ENCODE results near the gene UNCX. TPM values are rescaled to one million over a fixed set of nuclear protein-coding genes. Genes with fewer than 3 reads are reported as not detected.

Gene UNCX
- total RNA-seq, 2 experiments from 2014 or later = not detected

DNA sequence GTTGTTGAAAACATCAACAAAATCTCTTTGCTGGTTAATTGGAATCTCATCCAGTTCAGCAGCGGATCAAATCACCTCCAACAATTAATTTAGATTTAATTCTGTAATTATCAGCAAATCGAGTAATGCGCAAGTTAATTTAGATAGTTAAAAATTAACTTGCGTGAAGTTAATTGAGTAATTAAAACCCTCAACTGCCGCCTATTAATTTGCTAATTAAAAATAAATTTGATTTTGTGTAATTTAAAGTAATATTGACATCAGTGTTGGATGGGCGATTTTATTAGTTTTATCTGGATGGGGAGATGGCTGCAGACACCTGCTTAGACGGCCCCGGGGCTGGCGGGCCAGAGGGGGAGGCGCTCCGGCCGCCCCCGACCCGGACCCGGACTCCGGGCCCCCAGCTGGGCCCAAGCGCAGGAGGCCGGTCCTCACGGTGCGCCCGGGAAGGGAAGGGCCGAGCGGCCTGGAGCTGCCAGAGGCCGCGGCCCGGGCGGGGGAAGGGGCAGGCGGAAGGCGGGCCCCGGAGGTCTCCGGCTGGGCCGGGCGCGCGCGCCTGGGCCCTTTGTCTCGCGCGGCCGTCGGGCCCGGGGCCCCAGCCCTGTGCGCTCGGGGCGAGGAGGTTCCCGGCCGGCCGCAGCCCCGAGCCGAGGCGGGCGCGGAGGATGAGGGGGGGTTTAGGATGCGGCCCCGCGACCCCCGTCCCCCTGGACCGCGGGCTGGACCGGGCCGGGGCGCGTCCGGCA lies 3.3 kb upstream of the UNCX start:
- Histone ChIP-seq H3K4me2 (ENCODE audit: low read length) (no peak overlapping the region), H3K9me3 (ENCODE audit: low read length) (no peaks in the 10 kb centered on the region), H3K9me2 (ENCODE audit: insufficient read depth, low read length) (no peaks in the 10 kb centered on the region), H3K27ac (ENCODE audit: low read depth, low read length, poor library complexity, severe bottlenecking) (no peak overlapping the region), H2AFZ (ENCODE audit: low read length) (no peak overlapping the region), H3K4me3 (ENCODE audit: low read depth, low read length, poor library complexity, severe bottlenecking) (no peak overlapping the region), H3K36me3 (ENCODE audit: insufficient read depth, low read length) (no peaks in the 10 kb centered on the region), H3K4me1 (ENCODE audit: insufficient read depth, low read length, poor library complexity, severe bottlenecking) (no peaks in the 10 kb centered on the region), H3K79me2 (ENCODE audit: insufficient read depth, low read depth, low read length) (no peaks in the 10 kb centered on the region), H4K20me1 (ENCODE audit: insufficient read depth, low read length) (no peaks in the 10 kb centered on the region)
- CTCF ChIA-PET (ENCODE audit: unreplicated experiment) = no interaction called here
- intact Hi-C loops (cut with micrococcal nuclease; ENCODE audit: unreplicated experiment) = no loop called here
- POLR2A ChIA-PET = no interaction called here
- TF ChIP-seq EZH2phosphoT487 (IDR thresholded peaks at IDR 0.05; ENCODE audit: borderline replicate concordance, low read depth, low read length) = no peak
- BruUV-seq (replicated peaks) = no TSS peak
- no peak for DNase-seq (ENCODE audit: low spot score)

DNA sequence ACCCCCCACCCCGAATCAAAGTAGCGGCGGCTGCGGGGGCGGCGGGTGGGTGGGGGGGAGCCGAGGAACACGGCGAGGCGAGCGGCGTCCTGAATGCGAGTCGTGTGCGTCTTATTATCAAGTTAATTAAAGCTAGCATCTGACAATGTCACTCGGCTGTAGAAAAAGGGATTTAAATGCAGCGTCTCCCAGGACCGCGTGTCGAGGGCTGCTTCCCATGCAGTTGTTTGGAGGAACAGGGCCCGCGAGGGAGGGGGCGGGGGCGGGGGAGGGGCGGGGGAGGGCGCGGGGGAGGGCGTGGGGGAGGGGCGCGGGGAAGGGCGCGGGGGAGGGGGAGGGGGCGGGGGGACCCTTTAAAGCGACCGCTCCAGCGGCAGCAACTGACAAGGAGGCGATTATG lies 2.7 kb upstream of the UNCX start:
- H3K9me2 ChIP-seq (ENCODE audit: insufficient read depth, low read length) = no peaks in the 10 kb centered on the region
- BruUV-seq (replicated peaks) = no TSS peak
- no peak overlapping the region for H3K27ac ChIP-seq (ENCODE audit: low read depth, low read length, poor library complexity, severe bottlenecking)
- no peak for DNase-seq (ENCODE audit: low spot score)
- no peaks in the 10 kb centered on the region for H3K4me1 ChIP-seq (ENCODE audit: insufficient read depth, low read length, poor library complexity, severe bottlenecking)
- no peaks in the 10 kb centered on the region for H4K20me1 ChIP-seq (ENCODE audit: insufficient read depth, low read length)
- no peaks in the 10 kb centered on the region for H3K79me2 ChIP-seq (ENCODE audit: insufficient read depth, low read depth, low read length)
- POLR2A ChIA-PET = no interaction called here
- CTCF ChIA-PET (ENCODE audit: unreplicated experiment) = no interaction called here
- H3K9me3 ChIP-seq (ENCODE audit: low read length) = no peaks in the 10 kb centered on the region
- no peak overlapping the region for H3K4me2 ChIP-seq (ENCODE audit: low read length)
- no peak for TF ChIP-seq EZH2phosphoT487 (IDR thresholded peaks at IDR 0.05; ENCODE audit: borderline replicate concordance, low read depth, low read length)
- TF ChIP-seq, protein P1, sequence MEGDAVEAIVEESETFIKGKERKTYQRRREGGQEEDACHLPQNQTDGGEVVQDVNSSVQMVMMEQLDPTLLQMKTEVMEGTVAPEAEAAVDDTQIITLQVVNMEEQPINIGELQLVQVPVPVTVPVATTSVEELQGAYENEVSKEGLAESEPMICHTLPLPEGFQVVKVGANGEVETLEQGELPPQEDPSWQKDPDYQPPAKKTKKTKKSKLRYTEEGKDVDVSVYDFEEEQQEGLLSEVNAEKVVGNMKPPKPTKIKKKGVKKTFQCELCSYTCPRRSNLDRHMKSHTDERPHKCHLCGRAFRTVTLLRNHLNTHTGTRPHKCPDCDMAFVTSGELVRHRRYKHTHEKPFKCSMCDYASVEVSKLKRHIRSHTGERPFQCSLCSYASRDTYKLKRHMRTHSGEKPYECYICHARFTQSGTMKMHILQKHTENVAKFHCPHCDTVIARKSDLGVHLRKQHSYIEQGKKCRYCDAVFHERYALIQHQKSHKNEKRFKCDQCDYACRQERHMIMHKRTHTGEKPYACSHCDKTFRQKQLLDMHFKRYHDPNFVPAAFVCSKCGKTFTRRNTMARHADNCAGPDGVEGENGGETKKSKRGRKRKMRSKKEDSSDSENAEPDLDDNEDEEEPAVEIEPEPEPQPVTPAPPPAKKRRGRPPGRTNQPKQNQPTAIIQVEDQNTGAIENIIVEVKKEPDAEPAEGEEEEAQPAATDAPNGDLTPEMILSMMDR (conservative IDR thresholded peaks at IDR 0.05; ENCODE audit: low read length) = no peak
- no peak overlapping the region for H2AFZ ChIP-seq (ENCODE audit: low read length)
- no peak overlapping the region for H3K4me3 ChIP-seq (ENCODE audit: low read depth, low read length, poor library complexity, severe bottlenecking)
- intact Hi-C loops (cut with micrococcal nuclease; ENCODE audit: unreplicated experiment) = no loop called here
- H3K36me3 ChIP-seq (ENCODE audit: insufficient read depth, low read length) = no peaks in the 10 kb centered on the region

DNA sequence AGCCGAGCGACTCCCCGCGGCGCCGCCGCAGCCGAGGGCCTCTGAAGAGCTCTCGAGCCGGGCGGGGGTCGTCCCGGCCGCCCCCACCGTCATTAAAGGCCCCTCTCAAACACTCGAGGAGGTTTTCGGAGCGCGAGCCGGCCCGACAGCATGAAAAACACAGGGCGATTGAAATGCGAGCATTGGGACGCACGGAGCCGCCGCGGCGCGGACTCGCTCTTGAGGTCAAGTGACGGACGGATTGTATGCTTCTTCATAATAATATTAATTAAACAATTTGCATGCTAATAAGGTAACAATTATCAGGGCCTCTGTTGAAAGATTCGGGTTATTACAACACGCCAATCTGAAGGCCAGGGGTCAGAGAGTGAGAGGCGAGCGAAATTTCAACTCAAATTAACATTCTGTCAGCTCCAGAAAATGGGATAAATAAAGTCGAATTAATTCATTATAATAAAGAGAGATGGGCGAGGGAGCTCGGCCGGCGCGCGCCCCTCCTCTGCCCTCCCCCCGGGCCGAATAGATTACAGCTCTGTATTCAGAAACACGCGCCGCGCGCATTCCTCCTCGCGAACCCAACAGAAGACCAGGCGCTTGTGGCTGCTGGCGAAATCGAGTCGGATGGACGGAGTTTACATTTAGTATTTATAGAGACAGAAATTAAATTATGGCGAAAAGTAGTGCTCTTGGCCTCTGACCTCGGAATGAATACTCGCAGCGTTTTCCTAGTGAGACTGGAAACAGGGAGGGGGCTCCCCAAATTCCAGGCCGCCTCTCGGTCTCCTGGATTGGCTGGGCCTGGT lies 2.1 kb upstream of the UNCX start:
- intact Hi-C loops (cut with micrococcal nuclease; ENCODE audit: unreplicated experiment) = no loop called here
- no peaks in the 10 kb centered on the region for H3K36me3 ChIP-seq (ENCODE audit: insufficient read depth, low read length)
- DNase-seq (ENCODE audit: low spot score) = no peak
- no TSS peak for BruUV-seq (replicated peaks)
- no peak overlapping the region for H2AFZ ChIP-seq (ENCODE audit: low read length)
- CTCF ChIA-PET (ENCODE audit: unreplicated experiment) = no interaction called here
- H3K4me2 ChIP-seq (ENCODE audit: low read length) = no peak overlapping the region
- H3K9me2 ChIP-seq (ENCODE audit: insufficient read depth, low read length) = no peaks in the 10 kb centered on the region
- H3K79me2 ChIP-seq (ENCODE audit: insufficient read depth, low read depth, low read length) = no peaks in the 10 kb centered on the region
- no peaks in the 10 kb centered on the region for H4K20me1 ChIP-seq (ENCODE audit: insufficient read depth, low read length)
- no peak for TF ChIP-seq EZH2phosphoT487 (IDR thresholded peaks at IDR 0.05; ENCODE audit: borderline replicate concordance, low read depth, low read length)
- TF ChIP-seq, protein P1 (conservative IDR thresholded peaks at IDR 0.05; ENCODE audit: low read length) = no peak
- H3K4me3 ChIP-seq (ENCODE audit: low read depth, low read length, poor library complexity, severe bottlenecking) = no peak overlapping the region
- POLR2A ChIA-PET = no interaction called here
- H3K27ac ChIP-seq (ENCODE audit: low read depth, low read length, poor library complexity, severe bottlenecking) = no peak overlapping the region
- no peaks in the 10 kb centered on the region for H3K4me1 ChIP-seq (ENCODE audit: insufficient read depth, low read length, poor library complexity, severe bottlenecking)
- no peaks in the 10 kb centered on the region for H3K9me3 ChIP-seq (ENCODE audit: low read length)

Measured in OCI-LY7 (cell line).